HEK293T (cell line): ENCODE results near the gene FBXO17.

ENCODE experiments used
- ARNT ChIP-seq: fragments of 450-650 bp; IDR thresholded peaks from 2 replicates; pipeline ENCODE4 v1.6.1; 2017; ENCODE audit warnings: mild to moderate bottlenecking
- ELF4 ChIP-seq: fragments of 450-650 bp; IDR thresholded peaks from 2 replicates; pipeline ENCODE4 v1.6.1; 2017; ENCODE audit warnings: antibody characterized with exemption
- FOXA1 ChIP-seq: fragments of 450-650 bp; IDR thresholded peaks from 2 replicates; pipeline ENCODE4 v1.6.1; 2016; ENCODE audit warnings: mild to moderate bottlenecking
- FOXK2 ChIP-seq: fragments of 450-650 bp; IDR thresholded peaks from 2 replicates; pipeline ENCODE4 v1.6.1; 2016; ENCODE audit warnings: mild to moderate bottlenecking
- HDGF ChIP-seq: fragments of 450-650 bp; IDR thresholded peaks from 2 replicates; pipeline ENCODE4 v1.6.1; 2017; ENCODE audit warnings: antibody characterized with exemption, borderline replicate concordance
- LEF1 ChIP-seq: fragments of 450-650 bp; IDR thresholded peaks from 2 replicates; pipeline ENCODE4 v1.6.1; 2017; ENCODE audit warnings: mild to moderate bottlenecking, borderline replicate concordance
- PKNOX1 ChIP-seq: fragments of 450-650 bp; IDR thresholded peaks from 2 replicates; pipeline ENCODE4 v1.6.1; 2016
- SP1 ChIP-seq: fragments of 450-650 bp; IDR thresholded peaks from 2 replicates; pipeline ENCODE4 v1.6.1; 2017

GRCh38 chr19:38907227-38907626 is 68.3 kb downstream of the FBXO17 start:
- TF ChIP-seq ELF4 (no peak), PKNOX1 (no peak), FOXK2 (no peak), SP1 (no peak), LEF1 (no peak), HDGF (no peak), ARNT (no peak), FOXA1 (no peak)
